Cerebellar nuclear complex (tissue), 1 donor: ENCODE data around the gene ZNF652.
"Not testable (repeated sequence)": the region's sequence is repeated elsewhere in the genome, so short reads cannot be mapped to it uniquely, and the experiment has no call there.

Source experiments
- DNase-seq, 2 experiments: peaks; one replicate each; lab custom pipeline; 2025; lab: John Stamatoyannopoulos, UW

Gene ZNF652

GRCh38 chr17:49261540-49261939 lies 100.5 kb downstream of the ZNF652 start:
- DNase-seq: not testable (repeated sequence)

GRCh38 chr17:49260817-49261291 lies 101.2 kb downstream of the ZNF652 start:
- DNase-seq: no peak

- no peak for DNase-seq
These were observed 101.8 kb downstream of the ZNF652 start for GRCh38 chr17:49260011-49260816.

- DNase-seq: no peak
These were observed 102.4 kb downstream of the ZNF652 start for GRCh38 chr17:49259663-49260010.

GRCh38 chr17:49258394-49258793 lies 103.7 kb downstream of the ZNF652 start:
- no peak for DNase-seq

- no peak for DNase-seq
These were observed 106.9 kb downstream of the ZNF652 start for GRCh38 chr17:49255125-49255524.

GRCh38 chr17:49254066-49254465 lies 108.0 kb downstream of the ZNF652 start:
- no peak for DNase-seq

- no peak for DNase-seq
These were observed 109.8 kb downstream of the ZNF652 start for GRCh38 chr17:49252148-49252695.

- no peak for DNase-seq
These were observed 112.0 kb downstream of the ZNF652 start for GRCh38 chr17:49249890-49250522.

GRCh38 chr17:49249292-49249794 lies 112.7 kb downstream of the ZNF652 start:
- no peak for DNase-seq

GRCh38 chr17:49247944-49248343 lies 114.1 kb downstream of the ZNF652 start:
- DNase-seq: no peak

GRCh38 chr17:49244839-49245238 lies 117.2 kb downstream of the ZNF652 start:
- DNase-seq: no peak
